ENCODE results near the gene TMEM191C. TPM values are rescaled to one million over a fixed set of nuclear protein-coding genes. Genes with fewer than 3 reads are reported as not detected.
"Not testable (repeated sequence)": the region's sequence is repeated elsewhere in the genome, so short reads cannot be mapped to it uniquely, and the experiment has no call there.

TMEM191C gene
- total RNA-seq, 4 donors from 2014 or later: 5.6 to 15.0 (median 6.4) TPM

GRCh38 chr22:21469097-21469994 lies 2.2 kb downstream of the TMEM191C start:
- intact Hi-C loops (cut with DNase I; ENCODE audit: low total_unique reads); H3K4me3 ChIP-seq; H3K9me3 ChIP-seq; H3K27me3 ChIP-seq; DNase-seq; H3K4me1 ChIP-seq; in situ Hi-C loops (cut with MboI; ENCODE audit: low pct_ligation_motif_present in 1 of 4, low pct_unique_long_range_greater_than_20kb in 1 of 4, low sequenced_read_pairs in 3 of 4); H3K36me3 ChIP-seq; H3K27ac ChIP-seq: not testable (repeated sequence)
- 15% methylated on average over 14 of the region's 87 CpGs; no CpG with 5 or more reads in 1 of the 2 donors for WGBS, 2 donors (ENCODE audit: low coverage in 1 of 2)
- TF ChIP-seq CTCF (IDR thresholded peaks at IDR 0.05): peak in 1 of 5 experiments; percentile 12

- H3K27ac ChIP-seq; H3K4me3 ChIP-seq; H3K36me3 ChIP-seq; in situ Hi-C loops (cut with MboI; ENCODE audit: low pct_ligation_motif_present in 1 of 4, low pct_unique_long_range_greater_than_20kb in 1 of 4, low sequenced_read_pairs in 3 of 4); DNase-seq; H3K4me1 ChIP-seq; H3K27me3 ChIP-seq; H3K9me3 ChIP-seq; intact Hi-C loops (cut with DNase I; ENCODE audit: low total_unique reads): not testable (repeated sequence)
- no CpG with 5 or more reads among the region's 11 CpGs for whole genome bisulfite sequencing, 2 donors (ENCODE audit: low coverage in 1 of 2)
Observed at GRCh38 chr22:21472984-21473383, 5.8 kb downstream of the TMEM191C start.

- in situ Hi-C loops (cut with MboI; ENCODE audit: low pct_ligation_motif_present in 1 of 4, low pct_unique_long_range_greater_than_20kb in 1 of 4, low sequenced_read_pairs in 3 of 4); intact Hi-C loops (cut with DNase I; ENCODE audit: low total_unique reads); H3K27me3 ChIP-seq; H3K4me1 ChIP-seq; H3K9me3 ChIP-seq; DNase-seq; H3K27ac ChIP-seq; H3K36me3 ChIP-seq; H3K4me3 ChIP-seq: not testable (repeated sequence)
- no CpG with 5 or more reads among the region's 13 CpGs for WGBS, 2 donors (ENCODE audit: low coverage in 1 of 2)
Observed at GRCh38 chr22:21473664-21474063, 6.5 kb downstream of the TMEM191C start.

GRCh38 chr22:21484039-21484438 lies 16.9 kb downstream of the TMEM191C start:
- intact Hi-C loops (cut with DNase I; ENCODE audit: low total_unique reads): not testable (repeated sequence)

GRCh38 chr22:21487723-21488122 lies 20.5 kb downstream of the TMEM191C start:
- H3K4me1 ChIP-seq; H3K4me3 ChIP-seq; H3K36me3 ChIP-seq; in situ Hi-C loops (cut with MboI; ENCODE audit: low pct_ligation_motif_present in 1 of 4, low pct_unique_long_range_greater_than_20kb in 1 of 4, low sequenced_read_pairs in 3 of 4); H3K27ac ChIP-seq; DNase-seq; intact Hi-C loops (cut with DNase I; ENCODE audit: low total_unique reads); H3K9me3 ChIP-seq; H3K27me3 ChIP-seq: not testable (repeated sequence)
- no CpG with 5 or more reads among the region's 17 CpGs for WGBS, 2 donors (ENCODE audit: low coverage in 1 of 2)

More at GRCh38 chr22:21484039-21484438, 16.9 kb downstream of the TMEM191C start:
- in situ Hi-C loops (cut with MboI; ENCODE audit: low pct_ligation_motif_present in 1 of 4, low pct_unique_long_range_greater_than_20kb in 1 of 4, low sequenced_read_pairs in 3 of 4); H3K4me1 ChIP-seq; H3K27me3 ChIP-seq; H3K4me3 ChIP-seq; H3K36me3 ChIP-seq; H3K9me3 ChIP-seq; DNase-seq; H3K27ac ChIP-seq: not testable (repeated sequence)
- 100% methylated on average over 5 of the region's 14 CpGs; no CpG with 5 or more reads in 1 of the 2 donors for WGBS, 2 donors (ENCODE audit: low coverage in 1 of 2)

- H3K27me3 ChIP-seq; H3K4me1 ChIP-seq; in situ Hi-C loops (cut with MboI; ENCODE audit: low pct_ligation_motif_present in 1 of 4, low pct_unique_long_range_greater_than_20kb in 1 of 4, low sequenced_read_pairs in 3 of 4); intact Hi-C loops (cut with DNase I; ENCODE audit: low total_unique reads); DNase-seq; H3K27ac ChIP-seq; H3K9me3 ChIP-seq; H3K36me3 ChIP-seq; H3K4me3 ChIP-seq: not testable (repeated sequence)
- WGBS, 2 donors (ENCODE audit: low coverage in 1 of 2): no CpG with 5 or more reads among the region's 11 CpGs
Observed at GRCh38 chr22:21489149-21489680, 22.0 kb downstream of the TMEM191C start.

- intact Hi-C loops (cut with DNase I; ENCODE audit: low total_unique reads); H3K4me1 ChIP-seq; in situ Hi-C loops (cut with MboI; ENCODE audit: low pct_ligation_motif_present in 1 of 4, low pct_unique_long_range_greater_than_20kb in 1 of 4, low sequenced_read_pairs in 3 of 4): not testable (repeated sequence)
Observed at GRCh38 chr22:21490556-21490955, 23.4 kb downstream of the TMEM191C start.

GRCh38 chr22:21492271-21492670 lies 25.1 kb downstream of the TMEM191C start:
- H3K36me3 ChIP-seq; DNase-seq; in situ Hi-C loops (cut with MboI; ENCODE audit: low pct_ligation_motif_present in 1 of 4, low pct_unique_long_range_greater_than_20kb in 1 of 4, low sequenced_read_pairs in 3 of 4); H3K9me3 ChIP-seq; H3K4me1 ChIP-seq; H3K27ac ChIP-seq; H3K4me3 ChIP-seq; H3K27me3 ChIP-seq; intact Hi-C loops (cut with DNase I; ENCODE audit: low total_unique reads): not testable (repeated sequence)
- WGBS, 2 donors (ENCODE audit: low coverage in 1 of 2): no CpG with 5 or more reads among the region's 8 CpGs

More at GRCh38 chr22:21490556-21490955, 23.4 kb downstream of the TMEM191C start:
- not testable (repeated sequence) for H3K4me3 ChIP-seq, H3K27ac ChIP-seq, DNase-seq, H3K9me3 ChIP-seq, H3K27me3 ChIP-seq, H3K36me3 ChIP-seq
- WGBS, 2 donors (ENCODE audit: low coverage in 1 of 2): no CpG with 5 or more reads among the region's 6 CpGs

- no CpG with 5 or more reads among the region's 23 CpGs for WGBS, 2 donors (ENCODE audit: low coverage in 1 of 2)
- H3K4me1 ChIP-seq; in situ Hi-C loops (cut with MboI; ENCODE audit: low pct_ligation_motif_present in 1 of 4, low pct_unique_long_range_greater_than_20kb in 1 of 4, low sequenced_read_pairs in 3 of 4): not testable (repeated sequence)
Observed at GRCh38 chr22:21493789-21494782, 26.9 kb downstream of the TMEM191C start.

More at GRCh38 chr22:21493789-21494782, 26.9 kb downstream of the TMEM191C start:
- H3K4me3 ChIP-seq; intact Hi-C loops (cut with DNase I; ENCODE audit: low total_unique reads); H3K9me3 ChIP-seq; H3K27me3 ChIP-seq; H3K27ac ChIP-seq; H3K36me3 ChIP-seq; DNase-seq: not testable (repeated sequence)
